Glomerular endothelial cell (primary cell): ENCODE measurements around the gene MB21D2. TPM values are rescaled to one million over a fixed set of nuclear protein-coding genes. Genes with fewer than 3 reads are reported as not detected.
"Not testable (repeated sequence)": the region's sequence is repeated elsewhere in the genome, so short reads cannot be mapped to it uniquely, and the experiment has no call there.

Experiments used
- DNase-seq: peaks from one replicate; pipeline ENCODE4 v3.0.0-alpha.2; 2011; ENCODE audit warnings: low read depth, low spot score; ENCODE audit errors: extremely low read depth
- total RNA-seq: library from RNA; depleted of rRNA; stranded (reverse); fragments of >200 nt; gene quantifications from 2 replicates; pipeline ENCODE4 v1.2.3, GENCODE V29; 2015

The MB21D2 gene, protein sequence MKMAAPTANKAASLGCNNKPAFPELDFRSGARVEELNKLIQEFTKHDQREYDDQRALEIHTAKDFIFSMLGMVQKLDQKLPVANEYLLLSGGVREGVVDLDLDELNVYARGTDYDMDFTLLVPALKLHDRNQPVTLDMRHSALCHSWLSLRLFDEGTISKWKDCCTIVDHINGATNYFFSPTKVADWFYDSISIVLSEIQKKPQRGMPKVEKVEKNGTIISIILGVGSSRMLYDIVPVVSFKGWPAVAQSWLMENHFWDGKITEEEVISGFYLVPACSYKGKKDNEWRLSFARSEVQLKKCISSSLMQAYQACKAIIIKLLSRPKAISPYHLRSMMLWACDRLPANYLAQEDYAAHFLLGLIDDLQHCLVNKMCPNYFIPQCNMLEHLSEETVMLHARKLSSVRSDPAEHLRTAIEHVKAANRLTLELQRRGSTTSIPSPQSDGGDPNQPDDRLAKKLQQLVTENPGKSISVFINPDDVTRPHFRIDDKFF
- total RNA-seq: 9.0 and 14.1 TPM in 2 replicates

DNA sequence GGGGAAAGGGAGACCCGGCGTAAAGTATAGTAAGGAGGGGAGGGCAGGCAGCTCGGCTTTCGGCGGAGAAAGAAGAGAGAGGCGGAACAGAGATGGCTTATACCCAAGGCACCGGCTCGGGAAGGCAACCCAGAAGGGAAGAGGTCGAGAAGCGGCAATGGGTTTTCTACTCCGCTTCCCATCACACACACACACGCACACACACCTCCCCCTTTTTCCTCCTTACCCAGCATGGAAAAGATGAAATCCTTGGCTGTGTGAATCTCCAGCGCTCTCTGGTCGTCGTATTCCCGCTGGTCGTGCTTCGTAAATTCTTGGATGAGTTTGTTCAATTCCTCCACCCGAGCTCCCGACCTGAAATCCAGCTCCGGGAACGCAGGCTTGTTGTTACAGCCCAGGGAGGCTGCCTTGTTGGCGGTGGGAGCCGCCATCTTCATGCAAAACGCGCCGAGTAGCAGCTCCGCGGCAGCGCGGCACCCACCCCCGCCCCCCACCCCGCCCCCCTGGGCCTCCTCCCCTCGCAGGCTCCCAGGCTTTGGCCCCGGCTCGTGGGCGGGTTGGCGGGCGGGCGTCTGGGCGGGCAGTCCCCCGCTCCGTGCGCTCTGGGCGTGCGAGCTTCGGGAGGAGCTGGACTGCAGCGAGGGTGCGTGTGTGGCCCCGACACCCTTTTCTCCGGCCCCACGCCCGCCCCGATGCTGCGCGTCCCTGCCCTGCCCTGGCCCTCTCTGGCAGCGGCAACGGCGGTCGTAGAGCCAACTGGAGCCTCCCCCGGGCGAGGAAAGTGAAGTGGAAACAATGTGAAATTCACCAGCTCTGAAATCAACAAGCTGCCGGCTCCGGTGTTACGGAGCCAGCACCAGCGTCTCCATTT is at the start of gene MB21D2:
Gene MB21D2 (minus strand): TSS at position 453 of the 871 bp plus-strand sequence. CDS start 16 bp downstream, at position 437.
- DNase-seq: no peak

- DNase-seq: not testable (repeated sequence)
Observed at GRCh38 chr3:192964959-192965719, 47.5 kb upstream of the MB21D2 start.

- no peak for DNase-seq
Observed at GRCh38 chr3:192959773-192960172, 42.1 kb upstream of the MB21D2 start.

- DNase-seq: no peak
Observed at GRCh38 chr3:192958219-192958872, 40.7 kb upstream of the MB21D2 start.

DNA sequence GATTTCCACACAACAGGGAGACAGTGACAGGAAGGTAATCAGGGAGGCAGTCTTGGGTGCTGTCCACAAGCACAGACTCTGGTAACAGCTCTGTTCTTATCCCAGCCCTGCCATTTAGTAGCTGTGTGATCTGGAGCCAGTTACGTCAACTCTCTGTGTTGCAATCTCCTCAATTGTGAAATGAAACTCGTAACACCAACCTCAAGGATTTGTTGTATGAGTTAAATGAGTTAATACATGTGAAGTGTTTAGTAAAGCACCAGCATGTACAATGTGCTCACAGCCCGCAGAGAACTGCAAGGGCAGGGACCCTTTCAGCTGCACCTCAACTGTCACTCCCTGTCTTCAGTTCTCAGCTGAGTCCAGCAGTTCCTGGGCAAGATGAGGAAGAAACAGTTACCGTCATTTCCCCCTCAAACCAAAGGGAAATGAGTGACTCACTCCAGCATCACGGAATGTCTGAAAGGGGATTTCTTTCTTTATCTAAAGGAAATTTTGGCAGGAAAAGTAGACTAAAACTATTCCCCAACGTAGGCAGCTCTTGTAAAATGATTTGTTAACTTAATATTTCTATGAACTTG is 39.9 kb upstream of the MB21D2 start:
- DNase-seq: peak; percentile 84

DNA sequence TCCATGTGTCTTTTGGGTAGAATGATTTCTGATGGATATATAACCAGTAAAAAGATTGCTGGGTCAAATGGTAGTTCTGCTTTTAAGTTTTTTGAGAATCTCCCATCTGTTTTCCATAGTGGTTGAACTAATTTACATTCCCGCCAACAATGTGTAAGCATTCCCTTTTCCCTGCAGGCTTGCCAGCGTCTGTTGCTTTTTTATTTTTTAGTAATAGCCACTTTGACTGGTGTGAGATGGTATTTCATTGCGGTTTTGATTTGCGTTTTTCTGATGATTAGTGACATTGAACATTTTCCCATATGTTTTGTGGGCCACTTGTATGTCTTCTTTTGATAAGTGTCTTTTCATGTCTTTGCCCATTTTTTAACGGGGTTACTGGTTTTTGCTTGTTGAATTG is 36.3 kb upstream of the MB21D2 start:
- no peak for DNase-seq

DNA sequence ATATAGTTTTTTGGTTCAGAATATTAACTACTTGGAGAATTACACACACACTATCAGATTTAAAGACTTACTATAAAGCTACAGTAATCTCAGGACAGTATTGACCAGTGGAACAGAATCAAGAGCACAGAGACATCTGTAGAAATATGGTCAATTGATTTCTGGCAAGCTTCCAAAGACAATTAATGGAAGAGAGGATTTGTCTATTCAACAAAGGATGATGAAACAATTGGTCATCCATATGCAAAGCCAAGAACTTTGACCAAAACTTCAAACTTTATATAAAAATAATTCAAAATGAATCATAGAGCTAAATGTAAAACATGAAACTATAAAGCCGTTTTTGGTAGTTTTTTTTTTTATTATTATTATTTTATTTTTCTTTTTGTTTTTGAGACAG is 29.8 kb upstream of the MB21D2 start:
- DNase-seq: no peak

DNA sequence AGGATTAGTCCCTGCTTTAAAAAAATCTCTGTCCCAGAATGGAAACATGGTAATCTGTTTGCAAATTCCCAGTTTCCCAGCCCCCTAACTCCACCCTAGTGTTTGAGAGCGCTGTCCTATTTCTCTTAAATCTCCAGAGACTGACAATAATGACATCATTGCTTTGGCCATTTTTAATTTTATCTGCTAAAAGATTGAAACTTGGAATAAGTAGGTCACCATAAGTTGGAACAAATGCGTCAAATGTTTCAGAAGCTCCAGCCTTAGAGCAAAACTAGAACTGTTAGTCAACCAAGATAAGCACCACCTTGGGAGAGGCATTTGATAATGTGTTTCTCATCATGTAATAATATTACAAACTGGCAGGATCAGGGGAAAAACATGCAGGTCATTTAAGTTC is 25.7 kb upstream of the MB21D2 start:
- DNase-seq: no peak

- no peak for DNase-seq
Observed at GRCh38 chr3:192942625-192943024, 25.0 kb upstream of the MB21D2 start.

DNA sequence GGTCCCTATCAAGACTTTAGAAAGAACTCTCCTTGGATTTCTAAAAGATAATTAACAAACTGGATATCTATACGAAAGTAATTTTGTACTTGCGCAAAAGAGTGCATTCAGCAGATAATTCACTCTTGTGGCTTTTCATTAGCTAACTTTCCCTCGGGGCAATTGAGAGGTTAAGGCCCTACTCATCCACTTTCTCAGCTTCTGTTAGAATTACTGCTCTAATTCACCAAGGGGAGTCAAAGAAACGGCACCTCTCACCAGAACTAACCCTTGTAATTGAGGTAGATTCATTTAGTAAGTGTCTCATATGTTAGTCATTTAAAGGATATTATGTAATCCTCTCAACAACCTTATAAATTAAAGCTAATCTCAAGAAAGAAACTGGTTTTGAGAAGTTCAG is 22.5 kb upstream of the MB21D2 start:
- DNase-seq: no peak

- DNase-seq: no peak
Observed at GRCh38 chr3:192935441-192935840, 17.8 kb upstream of the MB21D2 start.

DNA sequence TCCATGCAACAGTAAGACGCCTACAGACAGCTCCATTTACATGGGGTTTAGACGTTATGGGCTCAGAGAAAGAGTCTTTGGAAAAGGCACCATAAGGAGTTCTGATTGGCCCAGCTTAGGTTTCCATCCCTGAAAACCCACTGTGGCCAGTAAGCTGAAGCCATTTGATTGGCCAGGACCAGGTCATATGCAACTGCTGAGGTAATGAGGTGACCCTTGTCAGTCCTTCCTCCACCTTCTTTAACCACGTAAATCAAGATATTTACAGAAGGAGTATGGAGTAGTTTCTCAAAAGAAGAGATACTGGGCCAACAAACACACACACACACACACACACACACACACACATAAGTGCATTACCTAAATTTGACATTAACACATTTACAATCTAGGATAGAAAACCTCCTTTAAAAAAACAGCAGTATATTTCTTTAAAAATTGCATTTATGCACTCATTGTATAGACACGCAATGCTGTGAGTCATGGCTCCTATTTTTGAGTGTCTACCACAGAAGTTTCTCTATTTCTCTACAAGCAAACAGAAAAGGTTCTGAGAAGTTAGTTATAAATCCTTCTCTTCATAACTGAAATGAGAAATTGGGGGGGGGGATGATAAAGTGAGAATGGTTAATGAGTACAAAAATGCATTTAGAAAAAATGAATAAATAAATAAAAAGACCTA is 16.3 kb upstream of the MB21D2 start:
- DNase-seq: no peak

DNA sequence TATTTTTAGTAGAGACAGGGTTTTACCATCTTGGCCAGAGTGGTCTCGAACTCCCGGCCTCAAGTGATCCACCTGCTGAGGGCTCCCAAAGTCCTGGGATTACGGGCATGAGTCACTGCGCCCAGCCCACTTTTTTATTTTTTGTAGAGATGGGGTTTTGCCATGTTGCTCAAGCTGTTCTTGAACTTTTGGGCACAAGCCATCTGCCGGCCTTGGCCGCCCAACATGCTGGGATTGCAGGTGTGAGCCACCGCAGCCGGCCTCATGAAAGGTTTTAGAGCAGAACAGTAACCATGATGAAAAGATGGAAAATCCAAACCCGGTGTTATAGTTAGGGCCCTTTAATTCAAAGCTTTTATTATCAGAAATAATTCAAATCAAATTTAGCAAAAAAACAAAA is 15.6 kb upstream of the MB21D2 start:
- no peak for DNase-seq

GRCh38 chr3:192931825-192932224 is 14.2 kb upstream of the MB21D2 start:
- no peak for DNase-seq

DNA sequence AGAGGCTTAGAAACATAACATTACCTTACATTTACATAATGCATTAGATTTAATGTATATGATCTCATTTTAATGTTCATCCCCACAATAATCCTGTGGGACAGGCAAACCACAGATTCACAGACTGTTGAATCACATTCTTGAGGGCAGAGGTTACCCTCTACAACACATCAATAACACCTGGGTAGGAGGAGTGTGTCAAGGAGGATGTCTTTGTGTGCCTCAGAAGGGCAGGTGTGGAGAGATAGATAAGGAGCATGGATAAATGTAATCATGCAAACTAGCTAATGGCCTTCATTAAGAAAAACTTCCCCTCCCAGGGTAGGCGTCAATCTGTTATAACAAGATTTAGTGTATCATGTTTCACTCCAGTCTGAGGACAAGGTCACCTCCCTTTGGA is 12.9 kb upstream of the MB21D2 start:
- DNase-seq: no peak

DNA sequence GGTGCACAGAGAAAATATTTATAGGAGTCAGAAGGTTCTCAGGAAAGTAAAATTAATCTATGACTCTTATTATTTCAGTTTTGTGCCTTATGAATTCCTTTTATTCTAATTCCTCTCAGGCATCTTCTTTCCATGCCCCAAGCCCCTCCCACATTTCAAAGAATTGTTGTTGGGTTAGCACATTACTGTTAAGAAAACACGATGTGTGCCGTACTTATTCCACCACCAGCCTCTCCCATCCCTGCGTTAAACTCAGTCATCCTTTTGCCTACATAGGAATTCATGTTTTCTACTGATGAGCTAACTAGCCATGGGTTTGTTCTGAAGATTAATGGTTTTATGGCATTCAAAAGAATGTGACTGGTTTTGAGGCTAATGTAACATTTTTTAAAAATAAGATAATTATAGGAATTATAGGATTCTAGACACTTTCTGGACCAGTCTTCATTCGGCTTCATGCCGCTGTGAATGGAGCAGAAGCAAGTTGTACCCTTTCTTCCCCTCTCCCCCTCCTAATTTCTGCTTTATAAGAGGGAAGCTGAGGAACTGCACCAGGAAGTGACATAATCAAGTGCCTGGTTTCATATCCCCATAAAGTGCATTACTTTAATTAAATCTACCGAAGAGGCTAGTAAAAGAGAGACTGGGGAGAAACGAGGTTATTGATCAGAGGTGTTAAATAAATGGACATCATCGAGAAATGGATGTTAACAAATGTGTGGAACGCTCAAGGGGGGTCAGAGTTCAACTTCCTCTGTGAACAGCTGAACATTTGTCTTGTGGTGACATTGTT is 12.3 kb upstream of the MB21D2 start:
- no peak for DNase-seq

DNA sequence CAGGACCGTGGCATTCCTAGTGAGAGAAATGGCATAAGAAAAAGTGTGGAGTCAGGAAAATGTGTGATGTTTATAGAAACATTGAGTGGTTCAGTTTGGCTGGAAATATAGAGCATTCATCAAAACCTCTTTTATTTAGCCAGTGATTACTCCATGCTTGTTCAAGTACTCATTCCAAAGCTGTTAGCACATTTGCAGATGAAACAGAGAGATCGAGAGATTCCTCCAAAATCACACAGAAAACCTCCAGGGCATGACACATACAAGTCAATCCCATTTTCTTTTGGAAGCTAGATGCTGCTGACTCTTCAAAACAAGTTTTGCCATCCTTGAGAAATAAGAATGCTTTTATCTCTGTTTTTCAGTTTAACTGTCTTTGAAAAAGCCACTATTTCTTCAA is 11.5 kb upstream of the MB21D2 start:
- DNase-seq: no peak

DNA sequence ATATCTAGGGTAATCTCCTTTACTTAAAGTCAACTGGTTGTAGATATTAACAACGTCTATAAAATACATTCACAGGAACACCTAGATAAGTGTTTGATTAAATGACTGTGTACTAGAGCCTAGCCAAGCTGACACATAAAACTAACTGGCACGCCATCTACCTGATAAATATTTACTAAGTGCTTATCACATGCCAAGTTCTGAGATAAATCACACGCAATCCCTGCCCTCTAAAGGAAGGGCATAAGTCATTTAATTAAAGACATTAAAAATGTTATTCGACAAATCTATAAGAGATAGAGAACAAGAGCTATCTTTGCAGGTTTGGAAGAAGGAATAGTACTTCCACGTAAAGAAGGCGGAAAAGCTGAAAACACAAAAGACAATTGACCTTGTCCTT is 11.1 kb upstream of the MB21D2 start:
- no peak for DNase-seq

GRCh38 chr3:192928016-192928415 is 10.4 kb upstream of the MB21D2 start:
- DNase-seq: no peak
